Measurements from ENCODE around the gene NDFIP1. TPM values are rescaled to one million over a fixed set of nuclear protein-coding genes. Genes with fewer than 3 reads are reported as not detected.
"Not testable (repeated sequence)": the region's sequence is repeated elsewhere in the genome, so short reads cannot be mapped to it uniquely, and the experiment has no call there.

The NDFIP1 gene
- total and polyA plus RNA-seq, 10 donors: 14.2 to 111 (median 72.6) TPM

GRCh38 chr5:142151436-142152383 lies 43.1 kb downstream of the NDFIP1 start:
- no peak overlapping the region for H3K4me3 ChIP-seq
- peaks cover 0 to 78% (median 30%) of the 10 kb centered on the region in 6 donors for H3K36me3 ChIP-seq
- peaks cover 0 to 18% (median 1%) of the 10 kb centered on the region in 6 donors for H3K4me1 ChIP-seq
- H3K27ac ChIP-seq: no peak overlapping the region
- intact Hi-C loops (cut with DNase I; ENCODE audit: low total_unique reads): loop anchor here (5.0 kb wide), 1 partner anchor 396 kb away; no protein-coding TSS in a partner anchor
- no peak for DNase-seq
- TF ChIP-seq, protein P1, sequence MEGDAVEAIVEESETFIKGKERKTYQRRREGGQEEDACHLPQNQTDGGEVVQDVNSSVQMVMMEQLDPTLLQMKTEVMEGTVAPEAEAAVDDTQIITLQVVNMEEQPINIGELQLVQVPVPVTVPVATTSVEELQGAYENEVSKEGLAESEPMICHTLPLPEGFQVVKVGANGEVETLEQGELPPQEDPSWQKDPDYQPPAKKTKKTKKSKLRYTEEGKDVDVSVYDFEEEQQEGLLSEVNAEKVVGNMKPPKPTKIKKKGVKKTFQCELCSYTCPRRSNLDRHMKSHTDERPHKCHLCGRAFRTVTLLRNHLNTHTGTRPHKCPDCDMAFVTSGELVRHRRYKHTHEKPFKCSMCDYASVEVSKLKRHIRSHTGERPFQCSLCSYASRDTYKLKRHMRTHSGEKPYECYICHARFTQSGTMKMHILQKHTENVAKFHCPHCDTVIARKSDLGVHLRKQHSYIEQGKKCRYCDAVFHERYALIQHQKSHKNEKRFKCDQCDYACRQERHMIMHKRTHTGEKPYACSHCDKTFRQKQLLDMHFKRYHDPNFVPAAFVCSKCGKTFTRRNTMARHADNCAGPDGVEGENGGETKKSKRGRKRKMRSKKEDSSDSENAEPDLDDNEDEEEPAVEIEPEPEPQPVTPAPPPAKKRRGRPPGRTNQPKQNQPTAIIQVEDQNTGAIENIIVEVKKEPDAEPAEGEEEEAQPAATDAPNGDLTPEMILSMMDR (IDR thresholded peaks at IDR 0.05 in 8 of 11, conservative IDR thresholded peaks at IDR 0.05 in 3 of 11): peak; percentile 34 to 82 (median 78)
- TF ChIP-seq POLR2AphosphoS5 (IDR thresholded peaks at IDR 0.05): no peak
- WGBS, 5 donors: 47 to 60% (median 53%) methylated on average over 3 of the region's 3 CpGs
- H3K9me3 ChIP-seq: peaks cover 0 to 4% (median 0%) of the 10 kb centered on the region in 8 donors
- no peaks in the 10 kb centered on the region for H3K27me3 ChIP-seq (replicated peaks in 1 of 7)

- H3K4me1 ChIP-seq: peaks cover 0 to 24% (median 5%) of the 10 kb centered on the region in 6 donors
- H3K27me3 ChIP-seq (replicated peaks in 1 of 7): no peaks in the 10 kb centered on the region
- peaks cover 0 to 1% (median 0%) of the 10 kb centered on the region in 8 donors for H3K9me3 ChIP-seq
- peaks cover 0 to 71% (median 23%) of the 10 kb centered on the region in 6 donors for H3K36me3 ChIP-seq
- TF ChIP-seq POLR2AphosphoS5 (IDR thresholded peaks at IDR 0.05): no peak
- DNase-seq: no peak
- 83 to 100% (median 97%) methylated on average over 1 of the region's 1 CpG for WGBS, 5 donors
- H3K4me3 ChIP-seq: no peak overlapping the region
- intact Hi-C loops (cut with DNase I; ENCODE audit: low total_unique reads): loop anchor here (5.0 kb wide), 1 partner anchor 395 kb away; no protein-coding TSS in a partner anchor
- no peak overlapping the region for H3K27ac ChIP-seq
Measured at GRCh38 chr5:142152384-142152732, 43.8 kb downstream of the NDFIP1 start.

DNA sequence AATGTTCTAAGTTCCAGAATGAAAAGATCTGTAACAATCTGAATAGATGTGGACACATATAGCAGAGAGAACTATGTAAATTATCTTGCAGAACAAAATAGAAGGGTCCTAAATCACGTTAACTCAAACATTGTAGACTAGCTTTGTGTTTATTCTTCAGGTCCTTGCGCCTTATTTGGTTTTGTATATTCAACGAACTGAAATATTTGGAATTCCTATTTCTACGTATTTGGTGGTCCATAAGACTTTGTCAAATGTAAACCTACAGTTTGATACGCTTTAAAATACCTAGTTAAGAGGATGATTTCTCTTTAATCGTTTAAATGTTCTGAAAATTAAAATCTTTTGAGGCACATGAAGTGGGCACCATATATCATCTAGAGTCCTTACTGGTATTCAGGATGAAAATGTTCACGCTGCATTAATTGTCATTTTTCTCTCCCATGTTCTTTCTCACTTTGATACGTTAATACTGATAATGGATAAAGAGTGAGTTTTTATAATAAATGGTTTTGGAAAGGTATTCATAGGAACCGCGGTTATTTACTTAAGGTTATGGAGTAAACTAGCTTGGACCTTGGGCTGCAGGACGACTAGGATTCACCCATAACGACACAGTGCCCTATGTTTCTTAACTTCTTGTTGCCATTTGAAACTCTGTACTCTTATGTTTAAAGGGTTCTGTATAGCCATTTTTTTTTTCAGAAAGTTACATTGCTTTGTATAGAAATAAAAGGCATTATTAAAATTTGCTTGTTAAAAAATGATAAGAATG lies 45.3 kb downstream of the NDFIP1 start:
- intact Hi-C loops (cut with DNase I; ENCODE audit: low total_unique reads): loop anchor here (5.0 kb wide), 1 partner anchor 393 kb away; no protein-coding TSS in a partner anchor
- WGBS, 5 donors: 87 to 93% (median 93%) methylated on average over 12 of the region's 12 CpGs
- peaks cover 0 to 30% (median 8%) of the 10 kb centered on the region in 6 donors for H3K4me1 ChIP-seq
- DNase-seq: no peak
- H3K27me3 ChIP-seq (replicated peaks in 1 of 7): no peaks in the 10 kb centered on the region
- peaks cover 0 to 59% (median 12%) of the 10 kb centered on the region in 6 donors for H3K36me3 ChIP-seq
- no peaks in the 10 kb centered on the region for H3K9me3 ChIP-seq
- no peak overlapping the region for H3K4me3 ChIP-seq
- H3K27ac ChIP-seq: no peak overlapping the region
- TF ChIP-seq POLR2A (IDR thresholded peaks at IDR 0.05) (no peak), POLR2AphosphoS5 (IDR thresholded peaks at IDR 0.05) (no peak)
- TF ChIP-seq, protein P1 (IDR thresholded peaks at IDR 0.05 in 8 of 11, conservative IDR thresholded peaks at IDR 0.05 in 3 of 11): no peak

GRCh38 chr5:142154449-142154841 lies 45.9 kb downstream of the NDFIP1 start:
- intact Hi-C loops (cut with DNase I; ENCODE audit: low total_unique reads): loop anchor here (5.0 kb wide), 1 partner anchor 393 kb away; no protein-coding TSS in a partner anchor
- 97 to 99% (median 98%) methylated on average over 11 to 12 of the region's 12 CpGs for WGBS, 5 donors

More at GRCh38 chr5:142154449-142154841, 45.9 kb downstream of the NDFIP1 start:
- H3K4me3 ChIP-seq; H3K9me3 ChIP-seq; DNase-seq; H3K27me3 ChIP-seq (replicated peaks in 1 of 7); H3K27ac ChIP-seq: not testable (repeated sequence)
- peaks cover 0 to 53% (median 12%) of the 10 kb centered on the region in 6 donors for H3K36me3 ChIP-seq
- peaks cover 0 to 30% (median 8%) of the 10 kb centered on the region in 6 donors for H3K4me1 ChIP-seq

Measured in spleen (tissue), 11 donors.